GM21526 (cell line): Measurements from ENCODE around the gene RNF169.

Source experiments
- ATAC-seq: cut with Tn5 transposase; IDR thresholded peaks from one replicate; pipeline ENCODE4 v1.9.1; 2021; ENCODE audit warnings: moderate library complexity; ENCODE audit not compliant: unreplicated experiment, low FRiP score

Gene RNF169

GRCh38 chr11:74748211-74749126 is at the start of gene RNF169:
RNF169 (plus strand) TSS chr11:74748849; CDS start chr11:74748881, 32 bp downstream.
- peak; percentile 94 for ATAC-seq

GRCh38 chr11:74699615-74700396 is 48.8 kb upstream of the RNF169 start:
- ATAC-seq: no peak

- ATAC-seq: no peak
Measured at GRCh38 chr11:74701351-74701750, 47.3 kb upstream of the RNF169 start.

- no peak for ATAC-seq
Measured at GRCh38 chr11:74702383-74703007, 46.2 kb upstream of the RNF169 start.

GRCh38 chr11:74703211-74703610 is 45.4 kb upstream of the RNF169 start:
- ATAC-seq: no peak

GRCh38 chr11:74707182-74707581 is 41.5 kb upstream of the RNF169 start:
- no peak for ATAC-seq

- ATAC-seq: no peak
Measured at GRCh38 chr11:74707602-74708510, 40.8 kb upstream of the RNF169 start.

- ATAC-seq: no peak
Measured at GRCh38 chr11:74709175-74709574, 39.5 kb upstream of the RNF169 start.

GRCh38 chr11:74710281-74710938 is 38.2 kb upstream of the RNF169 start:
- no peak for ATAC-seq

GRCh38 chr11:74713686-74714085 is 35.0 kb upstream of the RNF169 start:
- no peak for ATAC-seq

- no peak for ATAC-seq
Measured at GRCh38 chr11:74714904-74715303, 33.7 kb upstream of the RNF169 start.

- ATAC-seq: no peak
Measured at GRCh38 chr11:74717221-74717969, 31.3 kb upstream of the RNF169 start.

GRCh38 chr11:74719011-74719410 is 29.6 kb upstream of the RNF169 start:
- no peak for ATAC-seq

- ATAC-seq: no peak
Measured at GRCh38 chr11:74720596-74721478, 27.8 kb upstream of the RNF169 start.

GRCh38 chr11:74721479-74721835 is 27.2 kb upstream of the RNF169 start:
- no peak for ATAC-seq

- ATAC-seq: no peak
Measured at GRCh38 chr11:74723511-74723910, 25.1 kb upstream of the RNF169 start.

GRCh38 chr11:74725701-74726100 is 22.9 kb upstream of the RNF169 start:
- no peak for ATAC-seq
